ENCODE measurements around the gene STRIT1. TPM values are rescaled to one million over a fixed set of nuclear protein-coding genes. Genes with fewer than 3 reads are reported as not detected.

STRIT1 gene
- total RNA-seq, 1 donor from 2014 or later = not detected

GRCh38 chr3:155302481-155302880 lies 9.0 kb upstream of the STRIT1 start:
- Mint-ChIP-seq H3K9me3 (ENCODE audit: unreplicated experiment) (peaks cover under 1% of the 10 kb centered on the region), H3K4me1 (ENCODE audit: low read depth, unreplicated experiment) (no peaks in the 10 kb centered on the region), H3K27ac (ENCODE audit: unreplicated experiment) (no peak overlapping the region), H3K27me3 (ENCODE audit: unreplicated experiment) (no peaks in the 10 kb centered on the region), H3K36me3 (ENCODE audit: unreplicated experiment) (peaks cover under 1% of the 10 kb centered on the region), H3K4me3 (ENCODE audit: unreplicated experiment) (no peak overlapping the region)
- TF ChIP-seq CTCF (IDR thresholded peaks at IDR 0.05; ENCODE audit: partially characterized antibody, unreplicated experiment) = no peak
- no peak for DNase-seq

- no peak overlapping the region for H3K27ac Mint-ChIP-seq (ENCODE audit: unreplicated experiment)
- H3K4me3 Mint-ChIP-seq (ENCODE audit: unreplicated experiment) = no peak overlapping the region
- no peak for TF ChIP-seq CTCF (IDR thresholded peaks at IDR 0.05; ENCODE audit: partially characterized antibody, unreplicated experiment)
- DNase-seq = no peak
- H3K27me3 Mint-ChIP-seq (ENCODE audit: unreplicated experiment) = no peaks in the 10 kb centered on the region
- no peaks in the 10 kb centered on the region for H3K4me1 Mint-ChIP-seq (ENCODE audit: low read depth, unreplicated experiment)
- H3K36me3 Mint-ChIP-seq (ENCODE audit: unreplicated experiment) = peaks cover 4% of the 10 kb centered on the region
- peaks cover 2% of the 10 kb centered on the region for H3K9me3 Mint-ChIP-seq (ENCODE audit: unreplicated experiment)
Measured at GRCh38 chr3:155297100-155297499, 3.6 kb upstream of the STRIT1 start.

- Mint-ChIP-seq H3K4me3 (ENCODE audit: unreplicated experiment) (no peak overlapping the region), H3K36me3 (ENCODE audit: unreplicated experiment) (peaks cover 4% of the 10 kb centered on the region), H3K9me3 (ENCODE audit: unreplicated experiment) (peaks cover 2% of the 10 kb centered on the region), H3K27me3 (ENCODE audit: unreplicated experiment) (no peaks in the 10 kb centered on the region), H3K4me1 (ENCODE audit: low read depth, unreplicated experiment) (no peaks in the 10 kb centered on the region), H3K27ac (ENCODE audit: unreplicated experiment) (no peak overlapping the region)
- TF ChIP-seq CTCF (IDR thresholded peaks at IDR 0.05; ENCODE audit: partially characterized antibody, unreplicated experiment) = no peak
- DNase-seq = no peak
Measured at GRCh38 chr3:155296413-155296812, 2.9 kb upstream of the STRIT1 start.

- no peak overlapping the region for H3K4me3 Mint-ChIP-seq (ENCODE audit: unreplicated experiment)
- H3K36me3 Mint-ChIP-seq (ENCODE audit: unreplicated experiment) = peaks cover 4% of the 10 kb centered on the region
- H3K27me3 Mint-ChIP-seq (ENCODE audit: unreplicated experiment) = no peaks in the 10 kb centered on the region
- H3K27ac Mint-ChIP-seq (ENCODE audit: unreplicated experiment) = no peak overlapping the region
- DNase-seq = no peak
- no peak for TF ChIP-seq CTCF (IDR thresholded peaks at IDR 0.05; ENCODE audit: partially characterized antibody, unreplicated experiment)
- H3K9me3 Mint-ChIP-seq (ENCODE audit: unreplicated experiment) = peaks cover 2% of the 10 kb centered on the region
- H3K4me1 Mint-ChIP-seq (ENCODE audit: low read depth, unreplicated experiment) = no peaks in the 10 kb centered on the region
Measured at GRCh38 chr3:155292693-155293092, 790 bp downstream of the STRIT1 start.

GRCh38 chr3:155292133-155292532 lies 1.4 kb downstream of the STRIT1 start:
- no peak for DNase-seq
- H3K27me3 Mint-ChIP-seq (ENCODE audit: unreplicated experiment) = no peaks in the 10 kb centered on the region
- no peak for TF ChIP-seq CTCF (IDR thresholded peaks at IDR 0.05; ENCODE audit: partially characterized antibody, unreplicated experiment)
- H3K36me3 Mint-ChIP-seq (ENCODE audit: unreplicated experiment) = peaks cover under 1% of the 10 kb centered on the region
- H3K4me3 Mint-ChIP-seq (ENCODE audit: unreplicated experiment) = no peak overlapping the region
- H3K9me3 Mint-ChIP-seq (ENCODE audit: unreplicated experiment) = no peaks in the 10 kb centered on the region
- H3K27ac Mint-ChIP-seq (ENCODE audit: unreplicated experiment) = no peak overlapping the region
- H3K4me1 Mint-ChIP-seq (ENCODE audit: low read depth, unreplicated experiment) = no peaks in the 10 kb centered on the region
